Esophagus muscularis mucosa (tissue), 4 donors: ENCODE measurements around the gene NNT. TPM values are rescaled to one million over a fixed set of nuclear protein-coding genes. Genes with fewer than 3 reads are reported as not detected.
"Not testable (repeated sequence)": the region's sequence is repeated elsewhere in the genome, so short reads cannot be mapped to it uniquely, and the experiment has no call there.

Experiments used
- DNase-seq: peaks from one replicate; pipeline ENCODE4 v3.0.0-alpha.2; 2017; ENCODE audit errors: extremely low spot score
- H3K27ac ChIP-seq, 4 donors: fragments of 200-600 bp; sonication (generic); replicated peaks in 1 of 4; 1 replicate in 3 of 4; 2 replicates in 1 of 4; pipeline ENCODE4 v1.5.1; 2016 to 2019; ENCODE audit warnings: mild to moderate bottlenecking in 1 of 4
- H3K27me3 ChIP-seq, 4 donors: fragments of 200-600 bp; sonication (generic); one replicate each; pipeline versions ENCODE4 v1.5.1 to v1.6.0; 2016 to 2019
- H3K36me3 ChIP-seq, 4 donors: fragments of 200-600 bp; sonication (generic); one replicate each; pipeline ENCODE4 v1.5.1; 2016 to 2019
- H3K4me1 ChIP-seq, 4 donors: fragments of 200-600 bp; sonication (generic); one replicate each; pipeline ENCODE4 v1.5.1; 2016 to 2019
- H3K4me3 ChIP-seq, 4 donors: fragments of 200-600 bp; sonication (generic); 1 replicate in 2 of 4; 2 replicates in 2 of 4; pipeline ENCODE4 v1.5.1; 2016 to 2019; ENCODE audit warnings: mild to moderate bottlenecking in 4 of 4, moderate library complexity in 1 of 4
- H3K9me3 ChIP-seq, 4 donors: fragments of 200-600 bp; sonication (generic); 1 replicate in 3 of 4; 2 replicates in 1 of 4; pipeline ENCODE4 v1.5.1; 2016 to 2019
- CTCF ChIP-seq, 3 experiments: fragments of 200-600 bp in 2 of 3; fragments of 450-650 bp in 1 of 3; sonication (generic) in 2 of 3; IDR thresholded peaks; one replicate each; pipeline ENCODE4 v1.5.1; 2017 to 2019; ENCODE audit warnings: antibody characterized with exemption in 3 of 3, mild to moderate bottlenecking in 2 of 3, moderate library complexity in 1 of 3
- EP300 ChIP-seq: sonication (generic); formaldehyde crosslinking; IDR thresholded peaks from one replicate; pipeline ENCODE4 v1.6.1; 2017; ENCODE audit warnings: antibody characterized with exemption
- POLR2A ChIP-seq: fragments of 450-650 bp; IDR thresholded peaks from one replicate; pipeline ENCODE4 v1.6.1; 2017; ENCODE audit warnings: antibody characterized with exemption, moderate library complexity, mild to moderate bottlenecking, low read depth
- POLR2AphosphoS5 ChIP-seq, 2 donors: sonication (generic); formaldehyde crosslinking; IDR thresholded peaks; one replicate each; pipeline ENCODE4 v1.6.1; 2017; ENCODE audit warnings: antibody characterized with exemption in 2 of 2
- WGBS: methylation state at CpG from one replicate; pipeline ENCODE4 v1.1.5; 2018; 5-methylcytosine and 5-hydroxymethylcytosine counted together
- intact Hi-C: fragments of 100-400 bp; cut with DNase I; formaldehyde crosslinking; loops from one replicate; pipeline ENCODE4 v1.15.1; 2023
- total RNA-seq, 4 donors: library from RNA; depleted of rRNA; stranded (reverse); fragments of >200 nt; gene quantifications; one replicate each; pipeline versions ENCODE4 v1.1.0 to v1.2.1, GENCODE V29; 2016

Gene NNT
- total RNA-seq: 10 to 100 TPM; 49.0 to 90.1 (median 70.3) TPM

- H3K4me3 ChIP-seq: peak within 1 kb of the TSS; percentile 73 to 92 (median 80)
- WGBS: under 1% methylated on average over 27 of the region's 60 CpGs
- no peaks in the 10 kb centered on the region for H3K27me3 ChIP-seq
Measured at GRCh38 chr5:43602461-43603343, at the start of gene NNT. TSS of gene NNT (plus strand) at chr5:43603180. CDS start at chr5:43609196, 6,016 bp downstream.

GRCh38 chr5:43553381-43553780 lies 49.6 kb upstream of the NNT start:
- WGBS: 60% methylated on average over 2 of the region's 2 CpGs
- no peaks in the 10 kb centered on the region for H3K27me3 ChIP-seq
- H3K4me3 ChIP-seq: no peak overlapping the region
- intact Hi-C loops: no loop called here
- H3K4me1 ChIP-seq: peaks cover 43 to 77% (median 68%) of the 10 kb centered on the region in 4 donors
- H3K9me3 ChIP-seq: no peaks in the 10 kb centered on the region
- H3K27ac ChIP-seq: no peak overlapping the region
- H3K36me3 ChIP-seq: peaks cover 0 to 32% (median 7%) of the 10 kb centered on the region in 4 donors
- TF ChIP-seq POLR2A (no peak), CTCF (IDR thresholded peaks at IDR 0.05) (no peak), POLR2AphosphoS5 (IDR thresholded peaks at IDR 0.05) (no peak), EP300 (no peak)
- DNase-seq: no peak

More at GRCh38 chr5:43602461-43603343, at the start of gene NNT:
- Histone ChIP-seq H3K36me3 (no peaks in the 10 kb centered on the region), H3K9me3 (no peaks in the 10 kb centered on the region), H3K27ac (peak within 1 kb of the TSS; percentile 87 to 92 (median 90)), H3K4me1 (peaks cover 20 to 36% (median 30%) of the 10 kb centered on the region in 4 donors)
- intact Hi-C loops: loop anchor here (1.0 kb wide), 1 partner anchor 46 kb away; no protein-coding TSS in a partner anchor
- no peak for DNase-seq
- TF ChIP-seq POLR2AphosphoS5 (IDR thresholded peaks at IDR 0.05) (peak; percentile 31 to 65), POLR2A (no peak)

GRCh38 chr5:43554497-43554896 lies 48.5 kb upstream of the NNT start:
- WGBS: 75% methylated on average over 1 of the region's 1 CpG
- Histone ChIP-seq H3K4me1 (peaks cover 40 to 71% (median 64%) of the 10 kb centered on the region in 4 donors), H3K9me3 (no peaks in the 10 kb centered on the region), H3K27ac (no peak overlapping the region), H3K27me3 (no peaks in the 10 kb centered on the region), H3K4me3 (peak overlapping the region in 1 of 4 donors; percentile 84), H3K36me3 (peaks cover 0 to 24% (median 7%) of the 10 kb centered on the region in 4 donors)
- TF ChIP-seq POLR2A: no peak
- TF ChIP-seq EP300: no peak
- TF ChIP-seq POLR2AphosphoS5 (IDR thresholded peaks at IDR 0.05): no peak
- TF ChIP-seq CTCF (IDR thresholded peaks at IDR 0.05): no peak
- intact Hi-C loops: no loop called here
- no peak for DNase-seq

GRCh38 chr5:43555895-43556606 lies 46.9 kb upstream of the NNT start:
- Histone ChIP-seq H3K27ac (peak overlapping the region; percentile 93 to 97 (median 96)), H3K9me3 (no peaks in the 10 kb centered on the region), H3K36me3 (peaks cover 0 to 14% (median 7%) of the 10 kb centered on the region in 4 donors), H3K4me1 (peaks cover 36 to 59% (median 57%) of the 10 kb centered on the region in 4 donors), H3K4me3 (peak overlapping the region; percentile 83 to 96 (median 86)), H3K27me3 (no peaks in the 10 kb centered on the region)
- WGBS: under 1% methylated on average over 39 of the region's 44 CpGs
- peak; percentile 55 to 66 for TF ChIP-seq POLR2AphosphoS5 (IDR thresholded peaks at IDR 0.05)
- TF ChIP-seq EP300: no peak
- no peak for DNase-seq
- intact Hi-C loops: loop anchor here (1.0 kb wide), 1 partner anchor 47 kb away; the partner anchor contains the start of gene NNT

GRCh38 chr5:43556607-43556856 lies 46.4 kb upstream of the NNT start:
- H3K27me3 ChIP-seq, H3K9me3 ChIP-seq, DNase-seq: not testable (repeated sequence)
- no CpG with 5 or more reads among the region's 30 CpGs for WGBS
- intact Hi-C loops: loop anchor here (1.0 kb wide), 1 partner anchor 47 kb away; the partner anchor contains the start of gene NNT
- peaks cover 0 to 14% (median 6%) of the 10 kb centered on the region in 4 donors for H3K36me3 ChIP-seq
- peak overlapping the region; percentile 83 to 96 (median 86) for H3K4me3 ChIP-seq
- peaks cover 34 to 54% (median 53%) of the 10 kb centered on the region in 4 donors for H3K4me1 ChIP-seq
- peak overlapping the region; percentile 93 to 97 (median 96) for H3K27ac ChIP-seq
